T-helper 2 cell treated with Interferon-gamma antibody and Interleukin-4, amounts not matched to agents 5 μg/mL and 100 μg/mL, for 36 hours (primary cell): Measurements from ENCODE around the gene SLC51A.

Experiments
- DNase-seq: peaks from one replicate; pipeline ENCODE4 v3.0.0; 2021; ENCODE audit warnings: low spot score
- H3K27ac Mint-ChIP-seq: one replicate; pipeline ENCODE4 v1.8.0; 2021; ENCODE audit warnings: mild to moderate bottlenecking, mixed read lengths
- H3K27me3 Mint-ChIP-seq: one replicate; pipeline ENCODE4 v1.8.0; 2021; ENCODE audit warnings: low read depth, mixed read lengths
- H3K36me3 Mint-ChIP-seq: one replicate; pipeline ENCODE4 v1.8.0; 2021; ENCODE audit warnings: low read depth, mixed read lengths
- H3K4me1 Mint-ChIP-seq: one replicate; pipeline ENCODE4 v1.8.0; 2021; ENCODE audit warnings: low read depth, mixed read lengths
- H3K4me3 Mint-ChIP-seq: one replicate; pipeline ENCODE4 v1.8.0; 2022; ENCODE audit warnings: mild to moderate bottlenecking, moderate library complexity, mixed read lengths
- H3K9me3 Mint-ChIP-seq: one replicate; pipeline ENCODE4 v1.8.0; 2021; ENCODE audit warnings: mixed read lengths

The SLC51A gene

GRCh38 chr3:196216681-196217211, 412 bp downstream of the SLC51A start:
- H3K9me3 Mint-ChIP-seq = no peaks in the 10 kb centered on the region
- H3K36me3 Mint-ChIP-seq = no peaks in the 10 kb centered on the region
- H3K27ac Mint-ChIP-seq = no peak overlapping the region
- no peak for DNase-seq
- peaks cover 13% of the 10 kb centered on the region for H3K4me1 Mint-ChIP-seq
- no peak overlapping the region for H3K4me3 Mint-ChIP-seq
- H3K27me3 Mint-ChIP-seq = no peaks in the 10 kb centered on the region

- peak overlapping the region; percentile 74 for H3K27ac Mint-ChIP-seq
- peak overlapping the region; percentile 24 for H3K4me3 Mint-ChIP-seq
- peaks cover 13% of the 10 kb centered on the region for H3K4me1 Mint-ChIP-seq
- no peak for DNase-seq
- H3K9me3 Mint-ChIP-seq = no peaks in the 10 kb centered on the region
- H3K36me3 Mint-ChIP-seq = no peaks in the 10 kb centered on the region
- H3K27me3 Mint-ChIP-seq = no peaks in the 10 kb centered on the region
Observed at GRCh38 chr3:196217307-196218154, 1.2 kb downstream of the SLC51A start.

GRCh38 chr3:196218155-196218712, 1.9 kb downstream of the SLC51A start:
- DNase-seq = no peak
- H3K4me1 Mint-ChIP-seq = peaks cover 13% of the 10 kb centered on the region
- H3K36me3 Mint-ChIP-seq = no peaks in the 10 kb centered on the region
- H3K9me3 Mint-ChIP-seq = no peaks in the 10 kb centered on the region
- no peak overlapping the region for H3K27ac Mint-ChIP-seq
- H3K4me3 Mint-ChIP-seq = no peak overlapping the region
- peaks cover 3% of the 10 kb centered on the region for H3K27me3 Mint-ChIP-seq

GRCh38 chr3:196219194-196219969, 3.0 kb downstream of the SLC51A start:
- peak; percentile 72 for DNase-seq
- Mint-ChIP-seq H3K27me3 (peaks cover 3% of the 10 kb centered on the region), H3K4me3 (peak overlapping the region; percentile 85), H3K27ac (peak overlapping the region; percentile 63), H3K36me3 (no peaks in the 10 kb centered on the region), H3K9me3 (no peaks in the 10 kb centered on the region), H3K4me1 (peaks cover 13% of the 10 kb centered on the region)

GRCh38 chr3:196219970-196220311, 3.6 kb downstream of the SLC51A start:
- H3K27me3 Mint-ChIP-seq = peaks cover 3% of the 10 kb centered on the region
- no peaks in the 10 kb centered on the region for H3K36me3 Mint-ChIP-seq
- H3K27ac Mint-ChIP-seq = peak overlapping the region; percentile 63
- no peaks in the 10 kb centered on the region for H3K9me3 Mint-ChIP-seq
- H3K4me3 Mint-ChIP-seq = no peak overlapping the region
- DNase-seq = no peak
- H3K4me1 Mint-ChIP-seq = peaks cover 13% of the 10 kb centered on the region

GRCh38 chr3:196220587-196220986, 4.3 kb downstream of the SLC51A start:
- H3K27ac Mint-ChIP-seq = no peak overlapping the region

GRCh38 chr3:196220991-196221390, 4.7 kb downstream of the SLC51A start:
- Mint-ChIP-seq H3K27ac (no peak overlapping the region), H3K4me3 (no peak overlapping the region), H3K27me3 (peaks cover 3% of the 10 kb centered on the region), H3K9me3 (no peaks in the 10 kb centered on the region), H3K4me1 (peaks cover 13% of the 10 kb centered on the region), H3K36me3 (no peaks in the 10 kb centered on the region)
- DNase-seq = no peak

More at GRCh38 chr3:196220587-196220986, 4.3 kb downstream of the SLC51A start:
- H3K4me1 Mint-ChIP-seq = peaks cover 13% of the 10 kb centered on the region
- no peak overlapping the region for H3K4me3 Mint-ChIP-seq
- no peaks in the 10 kb centered on the region for H3K36me3 Mint-ChIP-seq
- H3K27me3 Mint-ChIP-seq = peaks cover 3% of the 10 kb centered on the region
- no peak for DNase-seq
- H3K9me3 Mint-ChIP-seq = no peaks in the 10 kb centered on the region

- DNase-seq = no peak
- H3K27me3 Mint-ChIP-seq = peaks cover 3% of the 10 kb centered on the region
- H3K4me3 Mint-ChIP-seq = no peak overlapping the region
- no peak overlapping the region for H3K27ac Mint-ChIP-seq
- H3K36me3 Mint-ChIP-seq = no peaks in the 10 kb centered on the region
- peaks cover 10% of the 10 kb centered on the region for H3K4me1 Mint-ChIP-seq
- H3K9me3 Mint-ChIP-seq = no peaks in the 10 kb centered on the region
Observed at GRCh38 chr3:196222876-196223595, 6.7 kb downstream of the SLC51A start.

GRCh38 chr3:196225086-196225485, 8.8 kb downstream of the SLC51A start:
- H3K36me3 Mint-ChIP-seq = no peaks in the 10 kb centered on the region
- H3K4me1 Mint-ChIP-seq = no peaks in the 10 kb centered on the region
- no peak overlapping the region for H3K4me3 Mint-ChIP-seq
- H3K9me3 Mint-ChIP-seq = no peaks in the 10 kb centered on the region
- no peak for DNase-seq
- H3K27ac Mint-ChIP-seq = no peak overlapping the region
- H3K27me3 Mint-ChIP-seq = peaks cover 3% of the 10 kb centered on the region

- no peak for DNase-seq
- Mint-ChIP-seq H3K27me3 (peaks cover 3% of the 10 kb centered on the region), H3K9me3 (no peaks in the 10 kb centered on the region), H3K4me3 (no peak overlapping the region), H3K27ac (no peak overlapping the region), H3K36me3 (no peaks in the 10 kb centered on the region), H3K4me1 (no peaks in the 10 kb centered on the region)
Observed at GRCh38 chr3:196225763-196226364, 9.5 kb downstream of the SLC51A start.

- Mint-ChIP-seq H3K9me3 (no peaks in the 10 kb centered on the region), H3K4me3 (no peak overlapping the region), H3K4me1 (no peaks in the 10 kb centered on the region), H3K27ac (no peak overlapping the region), H3K36me3 (no peaks in the 10 kb centered on the region), H3K27me3 (peaks cover 3% of the 10 kb centered on the region)
- no peak for DNase-seq
Observed at GRCh38 chr3:196227121-196227561, 10.8 kb downstream of the SLC51A start.

GRCh38 chr3:196227629-196228493, 11.5 kb downstream of the SLC51A start:
- H3K36me3 Mint-ChIP-seq = no peaks in the 10 kb centered on the region
- no peaks in the 10 kb centered on the region for H3K9me3 Mint-ChIP-seq
- H3K27ac Mint-ChIP-seq = no peak overlapping the region
- H3K4me3 Mint-ChIP-seq = no peak overlapping the region
- no peaks in the 10 kb centered on the region for H3K4me1 Mint-ChIP-seq
- H3K27me3 Mint-ChIP-seq = peaks cover 3% of the 10 kb centered on the region
- DNase-seq = no peak
